ENCODE results near the gene MICU2.
"Not testable (repeated sequence)": the region's sequence is repeated elsewhere in the genome, so short reads cannot be mapped to it uniquely, and the experiment has no call there.

Gene MICU2

GRCh38 chr13:21594715-21595545, 9.0 kb downstream of the MICU2 start:
- no peak for DNase-seq (ENCODE audit: low read depth, low spot score)

GRCh38 chr13:21590665-21591456, 13.1 kb downstream of the MICU2 start:
- not testable (repeated sequence) for DNase-seq (ENCODE audit: low read depth, low spot score)

- no peak for DNase-seq (ENCODE audit: low read depth, low spot score)
Measured at GRCh38 chr13:21590231-21590630, 13.7 kb downstream of the MICU2 start.

GRCh38 chr13:21589510-21589909, 14.5 kb downstream of the MICU2 start:
- not testable (repeated sequence) for DNase-seq (ENCODE audit: low read depth, low spot score)

GRCh38 chr13:21588411-21588810, 15.6 kb downstream of the MICU2 start:
- DNase-seq (ENCODE audit: low read depth, low spot score): peak; percentile 76

GRCh38 chr13:21584973-21585592, 18.9 kb downstream of the MICU2 start:
- DNase-seq (ENCODE audit: low read depth, low spot score): no peak

- peak; percentile 47 for DNase-seq (ENCODE audit: low read depth, low spot score)
Measured at GRCh38 chr13:21583478-21583877, 20.5 kb downstream of the MICU2 start.

- no peak for DNase-seq (ENCODE audit: low read depth, low spot score)
Measured at GRCh38 chr13:21580736-21581135, 23.2 kb downstream of the MICU2 start.

- DNase-seq (ENCODE audit: low read depth, low spot score): no peak
Measured at GRCh38 chr13:21579754-21580316, 24.1 kb downstream of the MICU2 start.

GRCh38 chr13:21578748-21579147, 25.2 kb downstream of the MICU2 start:
- DNase-seq (ENCODE audit: low read depth, low spot score): no peak

GRCh38 chr13:21576426-21576825, 27.5 kb downstream of the MICU2 start:
- DNase-seq (ENCODE audit: low read depth, low spot score): no peak

- DNase-seq (ENCODE audit: low read depth, low spot score): no peak
Measured at GRCh38 chr13:21573920-21574712, 29.9 kb downstream of the MICU2 start.

GRCh38 chr13:21569686-21570085, 34.3 kb downstream of the MICU2 start:
- no peak for DNase-seq (ENCODE audit: low read depth, low spot score)

- DNase-seq (ENCODE audit: low read depth, low spot score): no peak
Measured at GRCh38 chr13:21568854-21569253, 35.1 kb downstream of the MICU2 start.

GRCh38 chr13:21567714-21568113, 36.3 kb downstream of the MICU2 start:
- DNase-seq (ENCODE audit: low read depth, low spot score): no peak

GRCh38 chr13:21557995-21558394, 46.0 kb downstream of the MICU2 start:
- DNase-seq (ENCODE audit: low read depth, low spot score): no peak

- DNase-seq (ENCODE audit: low read depth, low spot score): no peak
Measured at GRCh38 chr13:21556051-21556450, 47.9 kb downstream of the MICU2 start.

- not testable (repeated sequence) for DNase-seq (ENCODE audit: low read depth, low spot score)
Measured at GRCh38 chr13:21553261-21553660, 50.7 kb downstream of the MICU2 start.

- DNase-seq (ENCODE audit: low read depth, low spot score): no peak
Measured at GRCh38 chr13:21550918-21551317, 53.1 kb downstream of the MICU2 start.

- DNase-seq (ENCODE audit: low read depth, low spot score): peak; percentile 16
Measured at GRCh38 chr13:21549633-21550032, 54.3 kb downstream of the MICU2 start.

- DNase-seq (ENCODE audit: low read depth, low spot score): no peak
Measured at GRCh38 chr13:21548577-21548976, 55.4 kb downstream of the MICU2 start.
